HG02885 (cell line): ENCODE data around the gene ADAD1.
A peak's percentile ranks its signal among the peaks of the same experiment; 100 is the strongest.

Experiments used
- ATAC-seq: cut with Tn5 transposase; IDR thresholded peaks from one replicate; pipeline ENCODE4 v1.9.1; 2021; ENCODE audit warnings: mild to moderate bottlenecking; ENCODE audit not compliant: unreplicated experiment, poor library complexity

Gene ADAD1

GRCh38 chr4:122453384-122453995 lies 74.7 kb downstream of the ADAD1 start:
- no peak for ATAC-seq

- ATAC-seq: no peak
Measured at GRCh38 chr4:122456231-122457116, 77.7 kb downstream of the ADAD1 start, which contains the start of gene IL2. TSS of gene IL2 (minus strand) at chr4:122456725. CDS start at chr4:122456440, 285 bp downstream.

GRCh38 chr4:122458625-122459024 lies 79.8 kb downstream of the ADAD1 start:
- ATAC-seq: peak; percentile 92

GRCh38 chr4:122469457-122469856 lies 90.6 kb downstream of the ADAD1 start:
- ATAC-seq: no peak

GRCh38 chr4:122475233-122475632 lies 96.4 kb downstream of the ADAD1 start:
- no peak for ATAC-seq

- ATAC-seq: no peak
Measured at GRCh38 chr4:122476126-122476525, 97.3 kb downstream of the ADAD1 start.

- ATAC-seq: no peak
Measured at GRCh38 chr4:122476745-122477144, 97.9 kb downstream of the ADAD1 start.
